HT-29 (cell line): ENCODE data around the gene TSC2. TPM values are rescaled to one million over a fixed set of nuclear protein-coding genes. Genes with fewer than 3 reads are reported as not detected.
"Not testable (repeated sequence)": the region's sequence is repeated elsewhere in the genome, so short reads cannot be mapped to it uniquely, and the experiment has no call there.

ENCODE experiments used
- DNase-seq: peaks from one replicate; pipeline ENCODE4 v3.0.0-alpha.2; 2015; ENCODE audit warnings: low spot score
- total RNA-seq: library from RNA; depleted of rRNA; stranded (reverse); fragments of >200 nt; shearing (Covaris generic); gene quantifications from 2 replicates; pipeline ENCODE4 v1.2.3, GENCODE V29; 2014

TSC2 gene
- total RNA-seq, 1 experiment from 2014 or later: 85.0 TPM

GRCh38 chr16:2101581-2101980 is 53.8 kb downstream of the TSC2 start:
- DNase-seq: not testable (repeated sequence)

- no peak for DNase-seq
Measured at GRCh38 chr16:2102471-2102870, 54.7 kb downstream of the TSC2 start.

DNA sequence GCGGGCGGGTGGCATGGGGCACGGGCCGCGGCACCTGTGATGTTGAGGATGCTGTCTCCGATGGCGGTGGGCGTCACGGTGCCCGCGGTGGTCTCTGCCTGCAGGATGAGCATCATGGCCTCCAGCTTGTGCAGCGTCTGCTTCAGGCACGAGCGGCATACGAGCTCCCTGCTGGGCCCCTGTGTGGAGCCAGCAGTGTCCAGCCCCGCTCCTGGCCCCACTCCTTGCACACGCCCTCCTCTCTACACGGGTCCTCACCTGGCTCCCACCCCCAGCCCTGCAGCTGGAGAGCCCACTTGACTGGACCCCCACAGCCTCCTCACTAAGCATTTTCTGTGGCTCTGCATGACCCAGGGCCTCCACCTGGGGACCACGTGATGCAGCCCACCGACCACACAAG is 56.7 kb downstream of the TSC2 start:
- DNase-seq: not testable (repeated sequence)

DNA sequence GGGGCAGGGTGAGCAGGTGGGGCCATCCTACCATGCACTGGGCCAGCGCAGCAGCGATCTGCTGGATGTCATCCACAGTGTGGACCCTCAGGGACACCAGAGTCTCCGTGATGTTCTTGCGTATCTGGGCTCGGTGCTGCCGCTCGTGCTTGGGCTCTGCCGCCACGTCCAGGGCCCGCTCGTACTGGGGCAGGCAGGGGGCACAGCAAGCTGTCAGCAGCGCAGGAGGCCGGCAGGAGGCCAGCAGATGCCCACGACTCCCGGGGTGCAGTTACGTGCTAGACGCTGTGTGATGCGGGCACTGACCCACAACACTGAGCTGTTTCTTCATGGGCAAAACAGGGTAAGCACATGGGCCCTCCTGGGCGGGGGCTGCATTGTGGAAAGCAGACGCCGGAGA is 57.5 kb downstream of the TSC2 start:
- DNase-seq: not testable (repeated sequence)

DNA sequence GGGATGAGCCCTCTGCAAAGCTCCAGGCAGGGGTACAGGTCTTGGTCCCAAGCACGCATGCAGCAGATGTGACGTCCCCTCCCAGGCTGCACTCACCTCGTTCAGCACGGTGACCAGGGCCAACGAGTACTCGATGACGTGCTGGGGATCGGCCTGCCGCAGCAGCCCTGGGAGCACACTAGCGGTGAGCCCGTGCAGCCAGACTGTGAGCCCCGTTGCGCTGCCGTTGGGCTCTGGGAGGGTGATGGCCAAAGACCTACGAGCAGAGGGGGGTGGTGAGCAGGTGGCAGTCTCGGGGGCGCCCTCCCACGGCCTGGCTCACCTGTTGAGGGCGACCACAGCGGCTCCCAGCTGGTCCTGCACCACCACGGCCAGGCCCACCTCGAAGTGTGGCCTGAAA is 58.0 kb downstream of the TSC2 start:
- DNase-seq: not testable (repeated sequence)

GRCh38 chr16:2106211-2106610 is 58.4 kb downstream of the TSC2 start:
- not testable (repeated sequence) for DNase-seq

GRCh38 chr16:2107121-2107790 is 59.5 kb downstream of the TSC2 start:
- not testable (repeated sequence) for DNase-seq

DNA sequence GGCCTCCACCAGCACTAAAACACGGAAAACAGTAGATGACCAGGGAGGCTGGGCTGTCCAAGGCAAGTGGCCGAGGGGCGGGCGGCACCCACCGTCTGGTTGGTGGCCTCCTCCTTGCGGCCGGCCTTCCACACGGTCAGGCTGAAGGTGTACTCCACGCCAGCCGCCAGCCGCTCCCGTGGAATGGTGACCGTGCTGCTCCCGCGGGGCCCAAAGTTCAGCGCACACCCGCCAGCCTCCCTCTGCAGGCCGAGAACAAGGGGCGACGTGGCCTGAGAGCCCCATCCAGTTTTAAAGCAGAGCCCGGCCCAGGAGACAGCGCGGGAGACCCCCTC is 60.0 kb downstream of the TSC2 start:
- DNase-seq: not testable (repeated sequence)

GRCh38 chr16:2108446-2109270 is 60.9 kb downstream of the TSC2 start:
- DNase-seq: not testable (repeated sequence)

DNA sequence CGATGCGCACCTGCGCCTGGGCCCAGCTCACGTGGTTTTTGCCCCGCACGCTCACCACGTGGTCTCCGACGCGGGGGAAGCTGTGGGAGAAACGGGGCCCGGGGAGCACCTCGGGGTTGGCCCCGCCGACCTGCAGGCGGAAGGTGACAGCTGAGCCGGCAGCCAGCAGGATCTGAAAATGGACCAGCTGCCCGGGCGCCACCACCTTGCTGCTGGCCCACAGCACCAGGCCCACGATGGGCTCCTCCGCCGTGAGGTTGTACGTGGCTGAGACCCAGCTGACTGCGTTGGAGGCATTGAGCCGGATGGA is 61.4 kb downstream of the TSC2 start:
- not testable (repeated sequence) for DNase-seq

DNA sequence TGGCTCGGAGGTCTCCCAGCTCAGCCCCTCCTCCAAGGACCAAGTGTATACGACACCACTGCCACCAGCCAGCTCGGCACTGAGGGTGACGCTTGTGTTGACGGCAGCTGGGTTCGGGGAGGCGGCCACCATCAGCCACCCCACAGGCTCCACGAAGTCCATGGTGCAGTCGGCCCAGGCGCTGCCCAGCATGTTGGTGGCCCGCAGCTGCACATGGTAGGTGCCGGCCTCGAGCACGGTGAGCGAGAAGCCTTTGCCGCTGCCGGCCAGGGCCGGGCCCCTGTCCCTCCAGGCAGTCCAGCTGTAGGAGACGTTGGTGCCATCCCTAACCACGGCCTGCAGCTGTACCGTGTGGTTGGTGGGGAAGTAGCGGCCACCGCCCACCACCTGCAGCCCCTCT is 62.1 kb downstream of the TSC2 start:
- DNase-seq: not testable (repeated sequence)

DNA sequence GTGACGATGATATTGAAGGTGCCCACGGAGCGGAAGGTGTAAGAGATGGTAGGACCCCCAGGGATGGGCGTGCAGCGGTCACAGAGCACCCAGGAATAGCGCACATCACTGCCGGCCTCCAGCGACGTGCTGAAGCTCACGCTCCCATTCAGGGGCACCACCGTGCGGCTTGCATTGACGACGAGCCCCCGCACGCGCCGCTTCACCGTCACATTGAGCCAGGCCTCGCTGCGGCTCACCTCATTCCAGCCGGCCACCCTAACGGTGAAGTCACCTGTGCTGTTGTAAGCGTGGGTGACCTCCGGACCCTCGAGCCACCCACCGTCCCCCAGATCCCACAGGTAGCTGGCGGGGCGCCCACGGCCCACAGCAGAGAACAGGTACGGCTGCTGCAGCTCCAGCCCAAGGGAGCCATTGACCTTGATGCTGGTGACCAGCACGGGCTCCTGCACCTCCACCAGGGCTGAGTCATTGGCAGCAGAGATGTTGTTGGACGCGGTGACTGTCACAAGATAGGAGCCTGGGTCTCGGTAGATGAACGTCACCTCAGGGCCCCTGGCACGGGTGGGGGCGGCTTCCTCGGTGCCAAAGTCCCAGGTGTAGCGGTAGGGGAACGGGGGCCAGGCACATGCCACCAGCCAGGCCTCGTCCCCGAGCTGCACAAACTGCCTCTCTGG is 62.7 kb downstream of the TSC2 start:
- DNase-seq: not testable (repeated sequence)

- DNase-seq: not testable (repeated sequence)
Measured at GRCh38 chr16:2111009-2111353, 63.2 kb downstream of the TSC2 start.

DNA sequence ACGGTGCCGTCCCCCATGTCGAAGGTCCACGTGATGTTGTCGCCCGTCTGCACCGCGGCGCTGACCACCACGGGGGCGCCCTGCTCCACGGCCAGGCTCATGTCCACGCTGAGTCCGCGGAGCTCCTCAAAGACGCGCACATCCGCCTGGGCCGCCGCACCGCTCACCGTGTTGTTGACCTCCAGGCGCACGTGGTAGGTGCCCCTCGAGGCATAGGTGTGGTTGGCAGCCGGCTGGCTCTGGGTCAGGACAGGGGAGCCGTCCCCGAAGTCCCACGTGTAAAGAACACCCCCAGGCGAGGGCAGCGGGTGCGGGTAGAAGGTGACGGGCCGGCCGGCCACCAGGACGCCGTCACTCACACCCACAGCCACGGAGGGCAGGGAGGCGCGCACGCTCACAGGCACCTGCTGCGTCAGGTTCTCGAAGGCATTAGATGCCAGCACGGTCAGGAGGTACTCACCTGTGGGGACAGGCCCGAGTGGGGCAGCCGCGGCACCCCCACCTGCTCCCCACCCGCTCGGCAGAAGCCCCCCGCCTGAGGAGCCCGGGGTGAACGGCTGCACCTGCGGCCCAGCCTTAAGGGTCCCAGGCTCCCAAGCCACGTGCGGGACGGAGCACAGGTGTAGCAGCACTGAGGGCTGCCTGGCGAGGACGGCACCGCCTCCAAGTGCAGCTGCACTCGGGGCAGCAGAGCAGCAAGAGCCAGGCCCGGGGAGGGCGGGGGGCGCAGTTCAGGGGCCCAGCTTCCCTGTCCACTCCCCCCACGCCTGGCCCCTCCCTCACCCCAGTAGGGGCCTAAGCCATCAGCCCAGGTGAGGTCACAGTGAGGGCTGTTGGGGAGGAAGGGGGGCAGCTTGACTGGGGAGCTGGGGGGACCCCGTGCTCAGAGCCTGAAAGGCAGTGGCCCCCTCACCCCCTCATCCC is 63.9 kb downstream of the TSC2 start:
- DNase-seq: not testable (repeated sequence)

GRCh38 chr16:2112539-2113106 is 64.8 kb downstream of the TSC2 start:
- DNase-seq: not testable (repeated sequence)

- not testable (repeated sequence) for DNase-seq
Measured at GRCh38 chr16:2114225-2114624, 66.4 kb downstream of the TSC2 start.

DNA sequence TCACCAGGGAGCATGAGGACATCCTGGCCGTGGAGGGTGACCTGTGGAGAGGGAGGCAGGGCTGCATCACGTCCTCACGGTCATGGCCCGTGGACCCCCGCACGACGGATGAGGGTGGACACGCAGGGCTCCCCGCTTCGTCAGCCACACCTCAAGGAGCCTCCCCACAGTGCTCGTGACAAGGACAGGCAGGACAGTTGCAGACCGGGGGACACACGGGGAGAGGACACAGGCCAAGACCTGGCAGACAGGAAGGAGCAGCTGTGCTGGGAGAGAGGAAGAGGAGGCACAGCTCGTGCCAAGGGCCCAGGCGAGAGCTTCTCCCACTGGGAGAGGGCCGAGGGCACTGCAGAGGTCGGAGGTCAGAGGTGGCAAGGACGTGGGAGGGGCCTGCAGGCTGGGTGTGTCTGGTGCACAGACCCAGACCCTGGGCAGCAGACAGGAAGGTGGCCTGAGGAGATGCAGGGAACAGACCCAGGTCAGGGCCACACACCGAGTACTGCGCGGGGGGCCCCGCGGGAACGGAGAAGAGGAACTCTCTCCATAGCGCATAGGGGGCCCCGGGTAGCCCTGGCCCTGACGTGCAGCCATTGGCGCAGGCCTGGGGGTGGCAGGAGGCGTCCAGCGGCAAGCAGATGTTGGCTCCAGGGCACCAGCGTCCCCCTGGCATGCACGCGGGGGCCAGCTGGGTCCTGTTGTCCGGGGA is 67.3 kb downstream of the TSC2 start:
- not testable (repeated sequence) for DNase-seq

- DNase-seq: no peak
Measured at GRCh38 chr16:2115591-2115973, 67.8 kb downstream of the TSC2 start.

GRCh38 chr16:2116428-2116827 is 68.6 kb downstream of the TSC2 start:
- DNase-seq: not testable (repeated sequence)

DNA sequence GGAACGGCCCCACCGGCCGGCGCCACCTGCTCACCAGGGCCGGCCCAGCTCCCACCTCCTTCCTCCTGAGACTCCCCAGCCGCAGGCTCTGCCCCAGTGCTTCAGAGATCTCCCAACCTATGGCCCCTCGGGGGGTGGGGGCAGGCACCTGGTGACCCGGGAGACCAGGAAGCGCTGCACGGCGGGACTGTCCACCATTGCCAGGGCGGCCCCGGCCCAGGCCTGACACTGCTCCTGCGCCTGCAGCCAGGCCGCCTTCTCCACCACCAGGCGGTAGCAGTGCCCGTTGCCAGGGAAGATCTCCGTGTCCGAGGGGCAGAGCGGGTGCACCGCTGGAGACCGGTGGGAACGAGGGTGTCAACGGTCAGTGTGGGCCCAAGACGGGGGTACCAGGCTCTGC is 69.6 kb downstream of the TSC2 start:
- DNase-seq: not testable (repeated sequence)
